GM19438 (cell line): ENCODE measurements around the gene C1orf185.
"Not testable (repeated sequence)": the region's sequence is repeated elsewhere in the genome, so short reads cannot be mapped to it uniquely, and the experiment has no call there.

Experiments used
- ATAC-seq: cut with Tn5 transposase; IDR thresholded peaks from one replicate; pipeline ENCODE4 v1.9.1; 2021; ENCODE audit warnings: low read depth; ENCODE audit not compliant: unreplicated experiment

Gene C1orf185

GRCh38 chr1:51101976-51102375 is at the start of gene C1orf185:
Gene C1orf185, plus strand, starts transcription at chr1:51102228. Its CDS starts 6 bp downstream, at chr1:51102234.
- no peak for ATAC-seq

GRCh38 chr1:51058858-51059257 is 43.2 kb upstream of the C1orf185 start:
- ATAC-seq: no peak

GRCh38 chr1:51061231-51061918 is 40.7 kb upstream of the C1orf185 start:
- ATAC-seq: no peak

- ATAC-seq: no peak
These were observed 38.9 kb upstream of the C1orf185 start for GRCh38 chr1:51063121-51063520.

GRCh38 chr1:51070011-51070410 is 32.0 kb upstream of the C1orf185 start:
- no peak for ATAC-seq

- ATAC-seq: no peak
These were observed 31.4 kb upstream of the C1orf185 start for GRCh38 chr1:51070640-51071039.

GRCh38 chr1:51071291-51072042 is 30.6 kb upstream of the C1orf185 start:
- ATAC-seq: no peak

GRCh38 chr1:51072043-51072439 is 30.0 kb upstream of the C1orf185 start:
- ATAC-seq: no peak

GRCh38 chr1:51072651-51073050 is 29.4 kb upstream of the C1orf185 start:
- no peak for ATAC-seq

- no peak for ATAC-seq
These were observed 28.6 kb upstream of the C1orf185 start for GRCh38 chr1:51073456-51073855.

- ATAC-seq: no peak
These were observed 15.3 kb upstream of the C1orf185 start for GRCh38 chr1:51086496-51087271.

- no peak for ATAC-seq
These were observed 13.6 kb upstream of the C1orf185 start for GRCh38 chr1:51088474-51088873.

- ATAC-seq: no peak
These were observed 8.4 kb upstream of the C1orf185 start for GRCh38 chr1:51093581-51093980.

- no peak for ATAC-seq
These were observed 4.9 kb upstream of the C1orf185 start for GRCh38 chr1:51097171-51097570.

GRCh38 chr1:51100264-51100880 is 1.7 kb upstream of the C1orf185 start:
- ATAC-seq: no peak

- ATAC-seq: no peak
These were observed 12.1 kb downstream of the C1orf185 start for GRCh38 chr1:51114137-51114536.

GRCh38 chr1:51115714-51116404 is 13.8 kb downstream of the C1orf185 start:
- no peak for ATAC-seq

GRCh38 chr1:51119331-51119730 is 17.3 kb downstream of the C1orf185 start:
- ATAC-seq: no peak

GRCh38 chr1:51120629-51121028 is 18.6 kb downstream of the C1orf185 start:
- no peak for ATAC-seq

GRCh38 chr1:51127152-51127551 is 25.1 kb downstream of the C1orf185 start:
- ATAC-seq: not testable (repeated sequence)
